GM12873 (cell line): Measurements from ENCODE around the gene SHISA3.

ENCODE experiments used
- CTCF ChIP-seq: IDR thresholded peaks from 2 replicates; pipeline ENCODE4 v1.5.1; 2012; ENCODE audit warnings: low read depth, mild to moderate bottlenecking, moderate library complexity, low read length, control low read depth; ENCODE audit not compliant: insufficient read depth; ENCODE audit errors: missing control alignments

SHISA3 gene

GRCh38 chr4:42392436-42392835, 4.9 kb upstream of the SHISA3 start:
- no peak for TF ChIP-seq CTCF

- TF ChIP-seq CTCF: no peak
Measured at GRCh38 chr4:42395595-42395994, 1.7 kb upstream of the SHISA3 start.

- TF ChIP-seq CTCF: no peak
Measured at GRCh38 chr4:42396361-42396751, 932 bp upstream of the SHISA3 start.

- TF ChIP-seq CTCF: no peak
Measured at GRCh38 chr4:42397635-42398170, 415 bp downstream of the SHISA3 start.

- TF ChIP-seq CTCF: no peak
Measured at GRCh38 chr4:42398171-42398870, 1.0 kb downstream of the SHISA3 start.

- TF ChIP-seq CTCF: no peak
Measured at GRCh38 chr4:42398871-42399331, 1.6 kb downstream of the SHISA3 start.

GRCh38 chr4:42399393-42399792, 2.1 kb downstream of the SHISA3 start:
- TF ChIP-seq CTCF: no peak
